HS-27A (cell line): Measurements from ENCODE around the gene ZSCAN16.

Experiments
- DNase-seq: peaks from one replicate; pipeline ENCODE4 v3.0.0-alpha.2; 2012; ENCODE audit warnings: low read depth, missing footprints

The ZSCAN16 gene

GRCh38 chr6:28172006-28172405 lies 47.6 kb downstream of the ZSCAN16 start:
- DNase-seq = no peak

- DNase-seq = no peak
These were observed 52.0 kb downstream of the ZSCAN16 start for GRCh38 chr6:28176373-28176772.
